Neural progenitor cell (in vitro differentiated cells): Measurements from ENCODE around the gene IQSEC3.

Experiments
- EZH2 ChIP-seq: fragments of 200-600 bp; sonication (generic); IDR thresholded peaks from 2 replicates; pipeline ENCODE4 v1.6.1; 2017; ENCODE audit warnings: antibody characterized with exemption, mild to moderate bottlenecking, moderate library complexity
- EZH2phosphoT487 ChIP-seq: fragments of 200-600 bp; sonication (generic); IDR thresholded peaks from 2 replicates; pipeline ENCODE4 v1.6.1; 2017; ENCODE audit warnings: antibody characterized with exemption
- TF ChIP-seq, protein P1 (sequence below): fragments of 200-600 bp; sonication (generic); IDR thresholded peaks from 2 replicates; pipeline ENCODE4 v1.5.1; 2017; ENCODE audit warnings: antibody characterized with exemption, mild to moderate bottlenecking

DNA sequence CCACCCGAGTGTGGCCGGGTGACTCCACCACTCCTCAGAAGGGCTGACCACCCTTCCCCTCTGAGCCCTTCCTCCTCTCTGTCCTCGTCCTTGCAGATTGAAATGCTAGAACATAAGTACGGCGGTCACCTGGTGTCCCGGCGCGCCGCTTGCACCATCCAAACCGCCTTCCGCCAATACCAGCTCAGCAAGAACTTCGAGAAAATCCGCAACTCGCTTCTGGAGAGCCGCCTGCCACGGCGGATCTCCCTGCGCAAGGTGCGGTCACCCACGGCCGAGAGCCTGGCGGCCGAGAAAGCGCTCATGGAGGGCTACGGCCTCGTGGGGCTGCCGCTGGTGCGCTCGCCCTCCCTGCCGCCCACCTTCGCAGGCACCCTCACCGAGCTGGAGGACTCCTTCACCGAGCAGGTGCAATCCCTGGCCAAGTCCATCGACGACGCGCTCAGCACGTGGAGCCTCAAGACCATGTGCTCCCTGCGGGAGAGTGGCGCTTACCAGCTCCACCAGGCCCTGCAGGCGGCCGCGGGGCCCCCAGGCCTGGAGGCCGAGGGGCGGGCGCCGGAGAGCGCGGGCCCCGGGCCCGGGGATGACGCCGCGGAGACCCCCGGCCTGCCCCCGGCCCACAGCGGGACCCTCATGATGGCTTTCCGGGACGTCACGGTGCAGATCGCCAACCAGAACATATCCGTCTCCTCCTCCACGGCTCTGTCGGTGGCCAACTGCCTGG lies 71.8 kb downstream of the IQSEC3 start:
- TF ChIP-seq, protein P1, sequence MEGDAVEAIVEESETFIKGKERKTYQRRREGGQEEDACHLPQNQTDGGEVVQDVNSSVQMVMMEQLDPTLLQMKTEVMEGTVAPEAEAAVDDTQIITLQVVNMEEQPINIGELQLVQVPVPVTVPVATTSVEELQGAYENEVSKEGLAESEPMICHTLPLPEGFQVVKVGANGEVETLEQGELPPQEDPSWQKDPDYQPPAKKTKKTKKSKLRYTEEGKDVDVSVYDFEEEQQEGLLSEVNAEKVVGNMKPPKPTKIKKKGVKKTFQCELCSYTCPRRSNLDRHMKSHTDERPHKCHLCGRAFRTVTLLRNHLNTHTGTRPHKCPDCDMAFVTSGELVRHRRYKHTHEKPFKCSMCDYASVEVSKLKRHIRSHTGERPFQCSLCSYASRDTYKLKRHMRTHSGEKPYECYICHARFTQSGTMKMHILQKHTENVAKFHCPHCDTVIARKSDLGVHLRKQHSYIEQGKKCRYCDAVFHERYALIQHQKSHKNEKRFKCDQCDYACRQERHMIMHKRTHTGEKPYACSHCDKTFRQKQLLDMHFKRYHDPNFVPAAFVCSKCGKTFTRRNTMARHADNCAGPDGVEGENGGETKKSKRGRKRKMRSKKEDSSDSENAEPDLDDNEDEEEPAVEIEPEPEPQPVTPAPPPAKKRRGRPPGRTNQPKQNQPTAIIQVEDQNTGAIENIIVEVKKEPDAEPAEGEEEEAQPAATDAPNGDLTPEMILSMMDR: no peak
- TF ChIP-seq EZH2phosphoT487: no peak
- TF ChIP-seq EZH2: no peak
